Caki2 (cell line): ENCODE measurements around the gene ABHD15. TPM values are rescaled to one million over a fixed set of nuclear protein-coding genes. Genes with fewer than 3 reads are reported as not detected.

ENCODE experiments used
- DNase-seq: peaks from one replicate; pipeline ENCODE4 v3.0.0-alpha.2; 2015; ENCODE audit warnings: low read depth
- in situ Hi-C: cut with HindIII; loops from 2 replicates; pipeline ENCODE4 v1.10.0; 2016; ENCODE audit warnings: low sequenced_read_pairs, low pct_unique_long_range_greater_than_20kb, mixed read lengths
- total RNA-seq: library from RNA; depleted of rRNA; stranded (reverse); fragments of >200 nt; shearing (Covaris generic); gene quantifications from 2 replicates; pipeline ENCODE4 v1.2.3, GENCODE V29; 2014; ENCODE audit warnings: low replicate concordance

Gene ABHD15
- total RNA-seq, 1 experiment from 2014 or later: 27.6 TPM

DNA sequence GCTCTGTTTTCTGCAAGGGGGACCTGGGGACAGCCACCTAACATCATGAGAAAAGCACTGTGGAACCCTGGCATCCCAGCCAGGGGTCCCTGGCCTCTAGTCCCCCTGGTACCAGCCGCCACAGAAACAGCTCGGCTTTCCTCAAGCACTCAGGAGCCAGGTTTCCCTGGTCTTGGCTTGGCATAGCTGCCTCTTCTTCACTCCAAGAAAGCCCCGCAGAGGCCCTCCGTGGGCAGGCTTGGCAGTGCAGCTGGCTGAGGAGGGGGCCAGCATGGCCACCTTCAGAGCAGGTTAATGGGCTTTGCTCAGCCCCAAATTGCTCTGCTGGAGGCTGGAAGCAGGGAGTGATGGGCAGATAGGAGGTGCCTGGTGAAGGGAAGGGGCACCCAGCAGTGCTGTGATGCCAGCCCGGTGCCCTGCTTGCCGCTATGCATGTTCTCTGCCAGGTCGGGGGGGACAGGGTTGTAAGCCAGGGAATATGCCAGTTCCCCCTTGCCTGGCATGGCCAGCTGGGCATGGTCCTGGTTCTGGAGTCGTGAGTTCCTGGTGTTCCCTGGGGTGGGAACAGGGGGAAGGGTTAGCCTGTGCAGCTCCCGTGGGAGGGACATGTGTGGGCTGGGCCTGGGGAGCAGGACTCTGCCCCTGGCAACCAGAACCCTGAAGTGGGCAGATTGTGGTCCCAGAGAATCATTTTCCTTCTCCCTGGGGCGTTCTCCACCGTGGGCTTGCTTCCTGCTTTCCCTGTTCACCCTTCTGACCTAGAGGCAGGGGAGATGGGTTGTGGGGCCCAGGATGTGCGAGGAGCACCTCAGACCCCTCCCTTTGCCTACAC is 29.3 kb upstream of the ABHD15 start:
- in situ Hi-C loops: no loop called here
- no peak for DNase-seq

DNA sequence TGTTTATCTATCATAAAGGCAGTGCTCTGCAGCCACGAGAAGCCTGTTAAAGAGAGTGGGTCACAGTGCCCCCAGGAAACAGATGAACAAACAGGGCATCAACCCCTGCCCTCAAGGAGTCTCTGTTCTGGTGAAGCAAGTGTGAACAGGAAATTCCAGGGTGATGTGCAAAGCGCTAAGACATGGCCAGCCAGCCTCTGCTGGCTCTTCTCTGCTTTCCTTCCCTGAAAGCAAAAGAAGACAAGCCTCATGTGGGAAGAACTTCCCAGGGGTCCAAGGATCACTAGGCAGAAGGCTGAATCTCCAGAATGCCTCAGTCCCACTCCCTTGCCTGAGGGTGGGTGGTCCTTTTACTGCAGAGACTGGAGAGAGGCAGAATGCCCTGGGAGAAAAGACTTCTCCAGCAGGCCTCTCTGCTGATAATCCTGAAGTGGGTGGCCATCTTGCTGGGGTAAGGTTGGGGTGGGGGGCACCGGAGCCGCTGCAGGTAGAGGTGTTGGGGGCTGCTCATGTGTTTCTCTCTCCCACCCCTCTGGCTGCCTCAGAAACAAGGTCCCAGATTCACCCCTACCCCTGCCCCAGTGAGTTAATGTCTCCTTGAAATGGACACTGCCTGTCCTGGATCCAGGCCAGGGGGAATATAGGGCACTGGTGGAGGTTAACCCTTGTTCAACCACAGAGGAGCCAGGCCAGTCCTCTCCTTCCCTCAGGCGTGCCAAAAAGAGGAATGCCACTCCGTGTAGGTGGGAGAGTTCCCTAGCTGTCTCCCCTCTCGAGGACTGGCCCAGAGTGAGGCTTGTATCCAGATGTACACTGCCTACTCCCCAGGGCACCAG is 28.5 kb upstream of the ABHD15 start:
- in situ Hi-C loops: no loop called here
- no peak for DNase-seq

DNA sequence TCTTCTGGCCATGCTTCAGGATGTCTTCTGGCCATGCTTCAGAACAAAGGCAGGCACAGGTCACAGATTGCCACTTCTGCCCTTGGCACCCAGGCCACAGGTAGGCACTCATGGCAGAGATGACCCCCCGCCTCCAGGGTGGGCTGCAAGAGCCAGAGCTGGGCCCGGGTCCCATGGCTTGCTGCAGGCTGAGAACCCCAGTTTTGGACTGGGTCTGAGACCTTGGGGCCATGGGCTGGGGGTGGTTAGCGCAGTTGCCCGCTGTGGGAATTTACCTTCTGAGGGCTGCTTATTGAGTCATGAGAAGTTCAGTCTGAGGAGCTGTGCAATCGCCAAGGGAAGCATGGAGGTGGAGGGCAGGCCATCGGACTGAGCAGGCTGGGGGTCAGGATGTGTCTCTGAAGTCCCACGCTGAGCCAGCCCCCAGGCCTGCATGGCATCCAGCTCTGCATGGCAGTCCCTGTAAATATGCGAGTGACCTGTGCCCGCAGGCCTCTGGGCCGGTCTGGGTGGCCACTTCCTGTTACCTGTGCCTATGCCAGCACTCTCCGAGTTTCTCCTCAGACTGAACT is 27.8 kb upstream of the ABHD15 start:
- in situ Hi-C loops: no loop called here
- no peak for DNase-seq

DNA sequence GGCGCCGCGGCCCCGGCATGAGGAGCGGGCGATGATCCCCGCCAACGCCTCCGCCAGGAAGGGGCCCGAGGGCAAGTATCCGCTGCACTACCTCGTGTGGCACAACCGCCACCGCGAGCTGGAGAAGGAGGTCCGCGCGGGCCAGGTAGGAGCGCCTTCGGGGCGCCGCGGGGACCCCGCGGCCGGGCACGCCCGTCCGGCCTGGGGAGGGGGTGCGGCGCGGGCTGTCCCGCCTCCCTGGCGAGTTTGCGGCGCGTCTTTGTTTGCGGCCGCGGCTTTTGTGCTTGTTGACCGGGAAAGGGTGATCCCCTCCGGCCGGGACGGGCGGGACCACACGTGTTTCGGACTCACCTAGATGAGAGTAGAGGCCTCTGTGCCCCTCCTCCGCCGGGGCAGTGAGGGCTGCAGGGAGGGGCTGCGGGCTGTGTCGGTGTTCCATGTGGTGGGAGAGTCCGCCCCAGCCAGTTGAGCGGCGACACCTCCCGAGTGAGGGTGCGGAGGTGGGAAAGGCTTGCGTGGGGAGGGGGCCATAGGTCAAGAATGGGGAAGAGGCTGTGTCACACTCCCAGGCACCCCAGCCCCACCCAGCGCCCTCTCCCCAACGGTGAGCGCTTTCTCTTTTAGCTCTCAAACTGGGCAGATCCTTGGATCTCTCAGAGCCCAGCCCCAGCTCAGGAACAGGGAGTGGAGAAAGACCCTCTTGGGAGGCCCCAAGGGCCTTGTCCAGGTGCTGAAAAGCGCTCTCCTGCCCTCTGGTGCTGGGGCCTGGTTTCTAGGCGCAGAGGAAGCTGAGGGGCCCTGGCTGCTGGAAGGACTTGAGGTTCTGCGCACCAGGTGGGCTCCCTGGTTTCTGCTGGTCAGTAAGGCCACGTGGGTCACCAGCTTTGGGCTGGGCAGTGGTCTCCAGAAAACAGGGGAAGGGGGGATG is 27.0 kb upstream of the ABHD15 start:
- in situ Hi-C loops: no loop called here
- peak; percentile 27 for DNase-seq

DNA sequence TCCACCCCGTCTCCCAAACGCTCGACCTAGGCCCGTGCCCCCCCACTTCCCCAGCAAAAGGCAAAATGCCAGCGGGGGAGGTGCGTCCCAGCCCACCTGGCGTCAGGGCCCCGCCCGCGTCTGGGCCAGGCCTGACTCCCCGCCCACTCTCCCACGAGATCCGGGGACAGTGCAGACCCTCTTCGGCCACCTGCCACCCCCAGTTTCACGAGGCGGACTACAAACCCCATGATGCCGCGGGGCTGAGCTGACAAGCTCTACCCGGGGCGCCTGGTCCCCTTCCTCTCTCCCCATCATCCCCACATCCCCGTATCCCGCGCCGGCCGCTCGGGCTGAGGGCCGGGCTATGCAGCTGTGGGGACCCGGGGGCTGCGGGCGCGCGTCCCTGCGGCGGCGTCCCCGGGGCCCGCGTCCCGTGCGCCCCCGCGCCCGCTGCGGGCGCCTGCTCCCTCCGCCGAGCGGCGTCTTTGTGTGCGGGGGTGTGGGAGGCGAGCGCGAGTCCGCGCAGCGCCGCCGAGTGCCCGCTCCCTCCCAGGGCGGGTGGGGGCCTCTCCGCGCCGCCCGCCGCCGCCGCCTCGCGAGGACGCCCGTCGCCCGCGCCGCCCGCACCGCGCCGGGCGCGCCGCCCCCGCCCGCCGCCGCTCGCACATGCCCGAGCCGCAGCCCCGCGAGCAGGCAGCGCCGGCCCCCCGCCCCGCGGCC is 26.2 kb upstream of the ABHD15 start, which contains the start of gene ANKRD13B:
Gene ANKRD13B (plus strand): TSS at position 283 of the 702 bp plus-strand sequence. CDS start 490 bp downstream, outside the sequence.
- in situ Hi-C loops: no loop called here
- peak; percentile 41 for DNase-seq

DNA sequence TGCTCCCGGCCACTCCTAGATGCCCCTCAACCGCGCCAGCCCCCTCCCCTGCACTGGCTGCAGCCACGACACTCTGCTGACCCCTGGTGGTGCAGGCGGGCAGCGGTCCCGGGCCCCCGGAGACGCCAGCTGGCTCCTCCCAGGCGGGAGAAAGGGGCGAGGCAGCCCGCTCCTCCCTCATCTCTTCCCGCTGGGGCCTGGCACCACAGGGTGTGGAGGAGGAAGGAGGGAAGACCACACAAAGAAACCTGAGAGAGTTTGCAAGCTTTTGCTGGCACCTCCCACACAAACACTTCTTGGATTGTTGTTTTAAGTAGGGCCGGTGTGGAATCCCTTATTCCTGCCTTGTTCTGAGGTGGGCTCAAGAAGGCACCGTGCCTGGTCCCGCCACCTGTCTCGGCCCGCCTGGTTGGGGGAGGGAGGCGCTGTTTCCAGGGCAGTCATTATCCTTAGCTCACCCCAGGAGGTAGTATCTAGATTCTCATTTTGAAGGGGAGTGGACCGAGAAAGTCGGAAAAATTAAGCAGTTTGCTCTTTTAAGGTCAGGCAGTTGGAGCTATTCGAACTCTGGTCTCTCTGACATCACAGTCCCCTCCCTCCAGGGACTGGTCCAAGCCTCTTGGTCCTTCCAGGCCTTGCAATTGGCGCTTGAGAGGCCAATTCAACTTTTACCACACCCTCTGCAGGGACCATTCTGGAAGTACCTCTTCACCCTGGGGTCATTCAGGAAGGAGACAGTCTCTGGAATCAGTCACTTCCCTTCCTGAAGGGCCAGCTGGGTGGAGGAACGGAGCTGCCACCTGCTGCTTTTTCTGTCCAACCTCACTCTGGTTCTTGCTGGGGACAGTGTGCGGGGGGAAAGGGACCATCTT is 25.1 kb upstream of the ABHD15 start:
- in situ Hi-C loops: no loop called here
- peak; percentile 98 for DNase-seq

DNA sequence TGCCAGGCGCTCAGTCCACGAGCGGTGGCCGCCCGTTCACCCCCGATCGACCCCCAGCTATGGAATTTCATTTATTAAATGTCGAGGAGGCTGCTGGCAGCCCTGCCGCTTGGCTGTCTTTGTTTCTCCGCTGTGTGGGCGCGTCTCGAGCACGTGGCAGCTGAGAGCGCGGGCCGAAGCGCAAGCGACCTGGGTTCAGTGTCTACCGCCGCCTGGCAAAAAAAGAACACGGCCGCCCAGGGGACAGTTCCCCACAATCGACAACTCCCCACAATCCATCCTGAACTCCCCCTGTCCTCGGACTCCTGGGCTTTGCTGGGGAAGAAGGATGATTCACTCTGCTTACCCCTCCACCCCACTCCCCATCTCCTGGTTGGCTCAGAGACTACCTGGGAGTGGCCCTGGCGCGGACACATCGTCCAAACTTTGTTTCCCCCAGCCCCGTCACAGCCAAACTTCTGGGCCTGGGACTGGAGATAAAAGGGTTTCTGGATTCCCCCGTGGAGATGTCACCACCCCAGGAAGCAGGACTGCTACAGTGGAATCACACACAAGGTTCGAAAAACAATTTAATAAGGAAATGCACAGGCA is 24.4 kb upstream of the ABHD15 start:
- in situ Hi-C loops: no loop called here
- no peak for DNase-seq

DNA sequence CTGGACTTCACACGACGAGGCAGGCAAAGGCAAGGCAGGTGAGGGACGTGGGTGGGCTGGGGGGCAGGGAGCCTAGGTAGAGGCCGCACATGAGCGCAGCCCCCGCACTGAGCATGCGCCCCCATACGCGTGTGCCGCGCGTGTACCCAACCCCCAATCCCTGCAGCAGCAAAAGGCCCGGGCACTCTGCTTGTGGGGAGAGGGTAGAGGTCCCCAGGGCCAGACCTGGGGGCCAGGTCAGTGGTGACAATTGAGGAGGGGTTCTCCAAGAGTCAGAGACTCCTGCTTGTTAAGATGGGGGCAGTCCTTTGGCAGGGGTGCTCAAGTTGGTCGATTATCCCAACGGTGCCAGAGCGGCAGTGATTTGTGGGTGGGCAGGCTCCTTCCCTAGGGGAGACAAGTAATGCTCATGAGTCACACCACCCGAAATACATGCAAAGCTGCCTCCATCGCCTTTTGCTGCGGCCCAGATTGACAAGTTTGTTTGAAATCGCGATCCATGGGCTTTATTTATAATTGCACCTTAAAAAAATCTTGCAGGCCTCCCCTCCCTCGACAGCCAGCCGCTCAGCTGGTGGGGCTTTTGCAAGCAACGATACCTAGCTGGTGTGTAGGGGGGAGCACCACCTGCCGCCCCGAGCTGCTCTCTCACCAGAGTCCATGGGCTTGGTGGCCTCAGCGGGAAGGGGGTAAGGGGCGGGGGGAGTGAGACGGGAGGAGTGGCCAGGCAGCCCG is 23.7 kb upstream of the ABHD15 start:
- DNase-seq: no peak
- in situ Hi-C loops: no loop called here

DNA sequence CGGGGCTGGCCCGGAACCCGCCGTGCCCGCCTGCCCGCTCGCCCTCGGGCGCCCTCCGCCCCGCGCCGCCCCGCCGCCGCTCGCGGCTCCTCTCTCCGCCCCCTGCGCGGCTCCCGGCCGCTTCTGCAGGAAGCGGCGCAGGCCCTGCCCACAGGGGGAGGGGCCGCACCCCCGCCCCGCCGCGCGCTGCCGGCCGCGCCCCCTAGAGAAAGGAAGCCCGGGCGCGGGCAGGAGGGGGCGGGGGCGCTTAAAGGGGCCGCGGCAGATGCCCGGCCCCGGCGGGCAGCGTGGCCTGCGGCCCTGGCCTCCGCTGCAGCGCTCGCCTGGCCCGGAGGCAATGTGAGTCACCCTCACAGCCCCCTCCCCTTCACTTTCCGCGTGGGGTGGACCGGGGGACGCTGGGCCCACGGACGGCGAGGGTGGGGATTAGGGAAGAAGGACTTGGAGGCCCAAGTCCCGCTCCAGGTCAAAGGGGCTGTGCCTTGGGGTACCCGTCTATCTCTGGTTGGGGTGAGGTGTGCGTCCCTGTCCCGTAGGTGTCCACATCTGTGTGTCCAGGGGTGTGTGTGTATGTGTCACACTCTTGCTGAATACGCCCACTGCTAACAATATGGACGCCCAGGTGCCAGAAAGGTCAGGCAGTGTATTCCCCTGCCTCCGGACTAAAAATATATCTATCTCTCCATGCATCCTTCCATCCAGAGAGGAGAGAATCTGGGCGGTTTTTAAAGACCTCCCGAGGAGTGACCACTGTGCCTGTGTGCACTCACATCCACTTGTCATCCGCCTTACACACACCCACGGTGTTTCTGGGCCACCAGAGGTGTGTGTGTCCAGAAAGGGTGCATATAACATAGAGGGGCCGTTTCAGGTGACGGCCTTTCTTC is 22.9 kb upstream of the ABHD15 start, which contains the start of gene GIT1:
Gene GIT1 (minus strand): TSS at position 125 of the 887 bp plus-strand sequence. CDS start 270 bp downstream, outside the sequence.
- in situ Hi-C loops: no loop called here
- DNase-seq: peak; percentile 92

DNA sequence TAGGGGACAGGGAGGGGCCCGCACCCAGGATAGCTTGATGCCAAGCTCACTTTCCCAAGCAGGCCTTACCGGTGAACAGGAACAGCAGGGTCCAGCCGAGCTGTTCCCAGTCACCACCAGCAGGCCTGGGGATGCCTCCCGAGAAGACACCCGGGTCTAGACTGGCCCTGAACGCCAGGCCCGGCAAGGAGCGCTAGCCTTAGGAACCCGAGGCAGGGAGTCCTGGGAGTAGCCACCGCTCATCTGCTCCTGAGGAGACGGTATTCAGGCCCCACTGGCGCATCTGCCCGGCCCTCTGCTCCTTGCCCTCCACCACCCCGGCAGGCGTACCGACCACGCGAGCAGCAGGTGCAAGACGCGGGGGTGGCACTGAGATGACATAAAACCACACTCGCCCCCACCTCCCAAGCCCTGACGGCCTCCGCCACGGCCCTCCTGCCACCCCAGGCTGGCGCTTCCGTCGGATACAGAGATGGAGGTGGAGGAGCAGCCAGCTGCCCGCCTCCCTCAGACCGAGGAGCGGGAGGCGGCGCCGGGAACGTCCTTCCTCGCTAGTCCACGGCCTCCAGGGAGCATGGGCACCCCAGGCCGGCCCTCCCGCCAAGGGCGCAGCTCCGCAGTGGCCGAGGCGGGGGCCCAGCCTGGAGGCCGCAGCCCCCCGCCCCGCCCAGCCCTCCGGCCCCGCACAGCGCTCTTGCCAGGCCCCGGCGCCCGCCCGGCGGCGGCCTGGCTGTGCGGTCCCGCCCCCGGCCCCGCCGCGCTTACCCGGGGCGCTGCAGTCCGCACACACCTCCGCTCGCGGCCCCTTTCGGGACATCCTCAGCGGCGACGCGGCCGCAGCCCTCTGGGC is 21.9 kb upstream of the ABHD15 start:
- no peak for DNase-seq
- in situ Hi-C loops: no loop called here

DNA sequence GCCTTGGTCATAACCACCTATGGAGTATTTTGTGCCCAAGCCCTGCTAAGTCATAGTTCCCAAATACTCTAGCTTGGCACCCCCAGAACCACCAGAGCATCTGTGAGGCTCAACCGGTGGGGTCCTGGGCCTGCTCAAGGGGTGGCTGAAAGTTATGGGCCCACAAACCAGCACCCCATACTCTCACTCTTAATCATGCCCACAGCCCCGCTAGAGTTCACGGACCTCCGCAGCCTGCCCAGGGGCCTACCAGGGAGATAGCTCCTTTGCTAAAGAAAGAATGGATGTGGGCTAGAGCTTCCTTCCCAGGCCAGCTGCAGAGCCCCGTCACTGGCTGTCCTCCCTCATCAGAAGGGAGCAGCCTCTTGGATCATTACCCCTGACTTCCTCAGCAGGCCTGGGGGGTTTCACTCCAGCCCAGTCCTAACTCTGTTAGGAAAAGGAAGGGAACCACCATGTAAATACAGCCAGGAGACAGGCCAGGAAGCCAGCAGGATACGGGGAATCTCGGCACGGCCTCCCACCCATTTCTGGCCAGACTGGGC is 21.3 kb upstream of the ABHD15 start:
- no peak for DNase-seq
- in situ Hi-C loops: no loop called here

DNA sequence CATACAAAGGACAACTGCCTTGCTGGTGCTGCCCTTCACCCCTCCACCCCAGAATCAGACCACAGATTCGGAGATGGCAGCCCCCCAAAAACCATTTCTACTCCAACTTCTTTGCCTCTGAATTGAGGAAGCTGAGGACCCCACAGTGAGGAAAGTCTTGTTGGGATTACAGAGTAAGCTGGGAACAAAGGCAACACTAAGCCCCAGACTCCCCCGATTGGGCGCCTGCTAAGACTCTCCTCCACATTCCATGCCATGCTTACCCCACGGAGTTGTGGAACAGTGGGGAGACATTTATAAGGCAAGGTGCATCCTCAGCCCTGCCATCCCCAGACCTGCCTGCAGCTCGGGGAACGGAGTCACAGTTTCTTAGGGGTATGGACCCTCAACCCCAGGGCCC is 20.8 kb upstream of the ABHD15 start:
- no peak for DNase-seq
- in situ Hi-C loops: no loop called here

DNA sequence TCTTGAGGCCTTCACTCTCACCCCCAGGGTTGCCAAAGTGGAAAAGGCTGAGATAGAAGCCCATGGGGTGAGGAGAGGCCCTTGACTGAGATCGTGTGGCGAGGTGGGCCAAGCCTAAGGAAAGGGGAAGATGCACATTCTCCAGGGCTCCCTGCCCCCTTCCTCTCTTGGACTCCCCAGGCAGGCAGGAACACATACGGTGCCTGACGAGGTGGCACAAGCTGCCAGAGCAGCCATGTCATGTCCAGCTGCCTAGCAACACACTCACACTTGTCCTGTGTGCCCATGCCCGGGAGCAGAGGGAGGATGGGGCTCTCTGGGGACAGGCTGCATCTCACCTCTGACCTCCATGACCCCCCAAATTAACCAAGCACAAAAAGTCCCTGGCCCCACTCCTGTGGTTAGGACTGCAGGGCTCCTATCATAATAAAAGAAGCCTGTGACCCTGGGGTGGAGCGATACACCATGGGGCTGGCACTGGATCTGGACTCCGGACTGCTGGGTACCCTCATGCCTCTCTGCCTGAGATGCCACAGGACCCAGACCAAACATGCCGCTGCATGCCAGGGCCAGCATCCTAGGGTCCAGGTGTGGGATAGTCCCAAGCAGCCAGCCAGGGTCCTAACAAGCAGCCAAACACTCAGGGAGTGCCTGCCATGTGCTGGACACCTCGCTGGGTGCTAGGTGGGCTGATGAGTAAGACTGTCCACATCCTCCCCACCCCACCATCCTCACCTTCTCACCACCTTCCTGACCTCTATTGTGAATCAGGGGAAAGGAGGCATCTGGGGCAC is 20.0 kb upstream of the ABHD15 start:
- no peak for DNase-seq
- in situ Hi-C loops: no loop called here
